HTERT RPE-1 (cell line): ENCODE data around the gene KCNK2.

Experiments
- in situ Hi-C: fragments of 300-500 bp; cut with MboI; formaldehyde crosslinking; loops from 4 replicates; pipeline ENCODE4 v1.14.3; 2020; ENCODE audit warnings: low sequenced_read_pairs

KCNK2 gene

DNA sequence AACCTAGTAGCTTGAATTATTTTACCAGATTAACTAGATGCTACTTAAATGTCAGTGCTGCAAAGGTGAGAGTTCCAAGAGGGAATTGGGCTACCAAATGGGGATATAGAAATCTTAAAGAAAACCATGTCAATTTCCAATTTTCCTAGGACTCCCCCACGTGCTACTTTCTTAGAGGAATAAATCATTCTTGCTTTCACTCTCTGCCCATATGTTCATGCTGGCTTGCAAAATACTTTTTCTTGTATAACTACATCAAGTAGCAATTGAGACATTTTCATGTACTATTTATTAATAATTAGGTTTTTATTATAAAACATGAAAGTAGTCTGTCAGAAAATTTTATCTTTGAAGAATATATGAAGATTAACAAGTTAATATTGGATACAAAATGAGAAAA is 11.8 kb downstream of the KCNK2 start:
- in situ Hi-C loops = no loop called here

- in situ Hi-C loops = no loop called here
Observed at GRCh38 chr1:215095524-215095923, 13.0 kb downstream of the KCNK2 start.

- in situ Hi-C loops = no loop called here
Observed at GRCh38 chr1:215101511-215101910, 19.0 kb downstream of the KCNK2 start.

DNA sequence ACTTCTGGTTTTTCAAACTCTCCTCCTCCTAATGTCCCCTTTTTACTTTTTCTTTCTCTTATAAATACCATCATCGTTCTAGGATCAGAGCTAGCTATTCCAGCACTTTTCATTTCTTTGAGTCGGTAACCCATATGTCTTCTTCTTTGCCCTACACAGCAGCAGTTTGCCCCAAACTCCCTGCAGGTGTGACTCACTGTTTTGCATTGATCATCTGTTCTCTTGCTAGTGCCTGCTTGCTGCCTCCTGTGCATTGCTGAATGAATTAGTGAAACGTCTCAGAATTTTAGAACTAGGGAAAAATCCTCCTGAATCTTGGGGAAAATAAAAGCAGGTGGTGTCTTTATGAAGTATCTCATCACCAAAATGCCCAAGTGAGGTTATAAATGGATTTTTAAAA is 21.7 kb downstream of the KCNK2 start:
- in situ Hi-C loops = no loop called here

GRCh38 chr1:215106067-215106466 is 23.5 kb downstream of the KCNK2 start:
- in situ Hi-C loops = no loop called here

GRCh38 chr1:215109171-215109570 is 26.6 kb downstream of the KCNK2 start:
- in situ Hi-C loops = no loop called here

DNA sequence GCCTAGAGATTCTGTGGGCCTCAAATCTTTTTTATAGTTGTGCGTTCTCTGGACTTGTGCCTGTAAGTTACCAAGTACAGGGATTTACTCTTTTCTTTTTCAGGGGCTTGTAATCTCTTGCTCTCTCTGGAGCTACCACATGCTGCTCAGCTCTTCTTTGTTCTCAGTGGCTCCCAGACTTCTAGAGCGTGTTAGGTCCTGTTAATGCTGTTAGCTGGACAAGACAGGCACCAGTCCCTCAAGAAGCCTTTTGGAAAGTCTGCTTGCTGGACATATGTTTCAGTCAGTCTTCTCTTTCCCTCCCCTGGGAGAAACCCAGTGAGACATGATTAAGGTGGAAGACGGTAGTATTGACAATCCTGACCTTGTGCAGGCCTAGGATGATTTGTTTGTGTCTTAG is 29.4 kb downstream of the KCNK2 start:
- in situ Hi-C loops = no loop called here

GRCh38 chr1:215113776-215114153 is 31.2 kb downstream of the KCNK2 start:
- in situ Hi-C loops = no loop called here

DNA sequence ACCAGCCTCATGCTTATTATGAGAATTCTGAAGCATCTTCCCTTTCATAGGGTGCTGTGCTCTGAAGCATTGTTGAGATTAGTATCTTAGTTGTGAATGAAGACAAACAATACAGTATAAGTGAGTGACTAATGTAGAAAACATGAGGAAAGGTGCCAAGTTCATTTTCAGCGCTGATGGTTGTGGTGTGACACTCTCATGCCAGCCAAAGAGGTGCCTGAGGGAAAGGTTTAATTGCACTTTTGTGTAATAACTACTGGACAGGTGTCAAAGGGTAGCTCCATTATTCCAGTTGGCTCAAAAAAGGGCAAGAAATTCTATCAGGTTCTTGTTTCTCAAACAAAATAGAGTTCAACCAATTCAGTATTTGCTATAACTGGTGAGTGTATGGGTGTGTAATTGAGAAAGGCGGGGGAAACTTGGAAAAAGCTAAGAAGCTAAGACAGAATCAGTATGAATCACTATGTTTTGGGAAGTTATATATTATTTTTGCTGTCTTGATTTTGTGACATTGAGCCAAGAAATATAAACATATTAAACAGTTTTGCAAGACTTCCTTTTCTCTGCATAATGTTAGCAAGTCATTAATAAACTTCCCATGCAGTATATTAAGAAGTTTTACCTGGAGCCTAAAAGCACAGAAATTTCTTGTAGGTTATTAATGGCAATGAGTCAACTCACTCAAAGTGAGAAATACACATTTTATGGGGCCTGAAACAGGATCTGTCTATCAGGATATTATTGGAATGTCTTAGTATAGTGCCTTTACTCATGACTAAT is 31.8 kb downstream of the KCNK2 start:
- in situ Hi-C loops = no loop called here

- in situ Hi-C loops = no loop called here
Observed at GRCh38 chr1:215115760-215116159, 33.2 kb downstream of the KCNK2 start.

GRCh38 chr1:215118081-215118480 is 35.5 kb downstream of the KCNK2 start:
- in situ Hi-C loops = no loop called here

GRCh38 chr1:215119056-215119455 is 36.5 kb downstream of the KCNK2 start:
- in situ Hi-C loops = no loop called here

- in situ Hi-C loops = no loop called here
Observed at GRCh38 chr1:215119719-215120365, 37.3 kb downstream of the KCNK2 start.

- in situ Hi-C loops = no loop called here
Observed at GRCh38 chr1:215128504-215128903, 46.0 kb downstream of the KCNK2 start.

- in situ Hi-C loops = no loop called here
Observed at GRCh38 chr1:215131291-215131690, 48.8 kb downstream of the KCNK2 start.

DNA sequence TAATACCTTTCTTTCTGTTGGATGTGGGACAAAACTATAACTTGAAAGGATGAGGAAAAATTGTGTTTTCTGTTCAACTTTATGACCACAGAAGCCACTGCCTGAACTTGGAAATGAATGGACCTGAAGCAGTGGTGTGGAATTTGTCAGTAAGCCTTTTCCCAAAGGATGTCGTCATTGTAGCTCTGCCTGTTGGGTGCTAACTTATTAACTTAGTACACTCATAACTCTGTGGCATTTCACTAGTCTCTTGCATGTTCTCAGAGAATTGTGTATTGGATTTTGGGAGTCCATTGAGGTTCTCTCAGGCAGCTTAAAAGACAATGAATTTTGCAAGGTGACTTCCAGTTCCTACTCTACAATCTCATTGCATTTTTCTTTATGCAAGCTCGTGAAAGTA is 49.6 kb downstream of the KCNK2 start:
- in situ Hi-C loops = no loop called here

DNA sequence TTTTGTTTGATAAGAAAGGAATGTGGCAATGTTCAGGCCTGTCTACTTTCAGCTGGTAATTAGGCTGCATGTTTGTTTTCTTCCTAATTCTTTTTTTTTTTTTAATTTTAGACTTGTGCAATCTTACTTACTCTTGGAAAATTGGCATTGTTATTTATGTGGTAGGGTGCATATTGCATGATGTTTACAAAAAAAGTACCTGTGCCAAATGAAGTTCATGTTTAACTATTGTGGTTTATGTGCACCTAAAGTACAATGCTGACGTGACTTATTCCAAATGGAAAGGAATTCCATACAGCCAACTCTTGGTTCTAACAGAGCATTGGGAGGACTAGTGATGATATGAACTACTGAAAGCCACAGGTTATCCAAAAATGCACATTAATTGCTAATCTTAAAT is 51.0 kb downstream of the KCNK2 start:
- in situ Hi-C loops = no loop called here

- in situ Hi-C loops = no loop called here
Observed at GRCh38 chr1:215137985-215138384, 55.4 kb downstream of the KCNK2 start.

- in situ Hi-C loops = no loop called here
Observed at GRCh38 chr1:215140135-215140534, 57.6 kb downstream of the KCNK2 start.

DNA sequence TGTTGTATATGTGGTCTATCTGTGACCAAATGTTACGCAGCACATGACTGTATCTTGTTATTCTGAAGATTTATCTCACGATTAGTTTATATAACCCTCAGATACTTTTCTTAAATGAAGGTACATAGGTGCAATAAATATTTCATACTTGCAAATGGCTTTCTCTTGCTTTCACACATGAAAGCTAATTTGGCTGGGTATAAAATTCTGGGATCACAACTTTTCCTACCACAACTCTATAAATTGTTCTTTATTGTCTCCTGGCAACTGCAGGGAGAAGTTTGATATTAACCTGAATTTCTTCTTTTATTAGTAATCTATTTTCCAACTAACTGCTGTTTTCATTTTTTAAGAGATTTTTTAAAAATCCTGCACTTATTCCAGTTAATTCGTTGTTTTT is 58.9 kb downstream of the KCNK2 start:
- in situ Hi-C loops = no loop called here

DNA sequence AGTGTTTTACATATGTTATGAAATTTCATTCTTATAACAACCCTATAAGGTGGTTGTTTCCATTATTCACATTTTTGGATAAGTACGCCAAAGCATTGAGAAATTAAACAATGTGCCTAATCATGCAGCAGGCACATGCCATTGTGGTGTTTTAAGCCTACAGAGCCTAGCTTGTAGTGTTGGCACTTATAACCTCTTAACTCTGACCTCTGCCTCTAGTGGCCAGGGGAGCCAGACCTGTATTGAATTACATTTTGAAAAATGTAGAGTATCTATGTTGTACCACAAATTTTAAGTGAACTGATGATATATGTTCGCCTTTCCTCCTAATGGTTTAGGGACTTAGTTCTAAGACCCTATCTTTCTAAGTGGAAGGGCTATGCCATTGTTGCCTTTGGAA is 61.0 kb downstream of the KCNK2 start:
- in situ Hi-C loops = no loop called here

DNA sequence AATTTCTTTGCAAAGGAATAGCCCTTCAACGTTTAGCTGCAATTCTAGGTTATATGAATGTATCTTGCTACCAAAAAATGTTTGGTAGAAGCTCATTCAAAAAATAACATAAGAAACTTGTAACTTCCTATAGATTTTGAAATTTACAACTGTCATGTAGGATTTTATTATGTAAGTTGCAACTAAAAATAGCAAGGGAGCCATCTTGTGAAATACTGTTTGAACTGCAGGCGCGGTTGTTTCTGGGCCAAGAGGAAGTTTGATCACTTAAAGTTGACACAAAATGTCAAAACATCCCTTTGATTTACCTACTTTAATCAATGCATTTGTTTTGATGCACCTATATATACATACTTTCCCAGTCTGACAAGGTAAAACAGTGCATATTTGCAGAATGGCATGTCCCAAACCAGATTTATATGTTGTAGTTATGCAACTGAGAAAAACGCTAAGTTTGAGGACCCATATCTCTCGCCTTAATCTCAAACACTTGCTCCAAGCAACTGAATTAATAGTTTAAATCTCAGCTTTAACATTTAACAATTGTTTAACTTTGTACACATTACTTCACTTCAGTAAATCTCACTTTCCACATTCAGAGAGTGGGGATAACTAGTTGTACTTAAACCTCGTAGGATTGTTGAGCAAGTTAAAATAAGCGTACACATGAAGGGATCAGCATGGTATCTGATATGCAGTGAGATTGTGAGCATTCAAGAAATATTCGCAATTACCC is 63.9 kb downstream of the KCNK2 start:
- in situ Hi-C loops = no loop called here
